ENCODE data around the gene HTT.

The HTT gene

DNA sequence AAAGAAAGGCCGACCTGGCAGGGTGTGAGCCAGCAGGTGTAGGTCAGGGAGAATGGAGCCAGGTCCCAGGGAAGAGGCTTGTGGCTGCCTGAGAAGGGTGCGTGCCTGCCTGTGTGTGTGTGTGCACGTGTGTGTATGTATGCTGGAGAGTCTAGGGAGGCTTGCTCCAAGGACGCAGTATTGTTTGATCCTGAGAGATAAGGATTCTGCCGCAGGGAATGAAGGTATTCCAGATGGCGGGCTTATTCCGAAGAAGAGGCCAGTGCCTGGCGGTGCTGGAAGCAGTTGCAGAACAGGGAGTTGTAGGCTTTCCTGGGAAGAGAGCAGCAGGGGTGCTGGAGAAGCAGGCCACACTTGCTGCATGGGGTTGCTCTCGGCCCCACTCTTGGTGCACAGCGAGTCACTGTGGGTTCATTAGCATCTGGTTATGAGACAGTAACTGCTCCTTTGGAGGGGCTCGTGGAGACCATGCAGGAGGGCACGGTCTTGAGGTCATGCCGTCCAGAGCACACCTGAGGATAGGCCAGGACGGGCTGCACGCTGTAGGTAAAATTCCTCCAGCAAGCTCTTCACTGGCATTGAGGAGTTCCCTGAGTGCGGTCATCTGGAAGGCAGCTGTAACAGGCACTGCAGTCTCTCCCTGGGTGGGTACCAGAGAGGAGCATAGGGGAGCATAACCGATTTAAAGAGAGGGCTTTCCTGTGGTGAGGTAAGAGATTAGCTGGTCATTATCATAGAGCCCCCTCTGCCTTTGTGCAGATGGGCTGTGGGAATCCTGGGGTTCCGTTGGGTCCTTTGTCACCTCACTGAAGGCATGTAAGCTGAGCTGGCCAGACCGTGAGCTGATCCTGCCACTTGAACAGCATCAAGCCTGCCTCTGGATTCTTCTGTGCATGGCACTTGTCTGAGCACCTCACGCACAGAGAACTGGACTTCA, 144.6 kb downstream of the HTT start:
- Mint-ChIP-seq H3K9me3 (no peaks in the 10 kb centered on the region), H3K27ac (no peak overlapping the region), H3K36me3 (peaks cover 18% of the 10 kb centered on the region), H3K4me3 (no peak overlapping the region), H3K27me3 (no peaks in the 10 kb centered on the region), H3K4me1 (no peaks in the 10 kb centered on the region)

DNA sequence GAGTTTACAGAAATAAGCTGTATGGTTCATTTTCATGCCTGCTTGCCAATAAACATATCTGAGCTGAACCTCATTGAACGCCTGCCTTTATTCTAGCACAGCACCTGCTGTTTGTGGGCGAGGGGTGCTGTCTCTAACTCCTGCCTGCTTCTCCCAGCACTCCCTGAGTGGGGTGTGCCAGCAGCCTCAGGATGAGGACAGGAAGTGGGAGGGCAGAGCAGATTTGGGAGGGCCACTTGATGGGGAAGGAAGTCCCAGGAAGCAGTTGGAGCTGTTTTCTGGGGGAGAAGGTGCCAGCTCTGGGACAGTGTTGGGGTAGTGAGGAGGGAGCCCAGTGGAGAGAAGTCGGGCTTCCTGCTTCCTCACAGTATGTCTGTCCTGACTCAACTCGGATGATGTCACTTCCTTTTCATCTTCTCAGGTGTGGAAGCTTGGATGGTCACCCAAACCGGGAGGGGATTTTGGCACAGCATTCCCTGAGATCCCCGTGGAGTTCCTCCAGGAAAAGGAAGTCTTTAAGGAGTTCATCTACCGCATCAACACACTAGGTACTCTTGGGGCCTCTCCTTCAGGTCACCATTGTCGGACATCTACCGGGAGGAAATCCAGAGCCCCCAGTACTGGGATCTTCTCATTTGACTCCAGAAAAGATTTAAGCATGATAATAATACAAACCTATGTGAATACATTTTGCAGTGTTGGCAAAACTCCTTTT, 145.4 kb downstream of the HTT start:
- Mint-ChIP-seq H3K27ac (no peak overlapping the region), H3K36me3 (peaks cover 20% of the 10 kb centered on the region), H3K9me3 (no peaks in the 10 kb centered on the region), H3K4me3 (no peak overlapping the region), H3K4me1 (no peaks in the 10 kb centered on the region), H3K27me3 (no peaks in the 10 kb centered on the region)

DNA sequence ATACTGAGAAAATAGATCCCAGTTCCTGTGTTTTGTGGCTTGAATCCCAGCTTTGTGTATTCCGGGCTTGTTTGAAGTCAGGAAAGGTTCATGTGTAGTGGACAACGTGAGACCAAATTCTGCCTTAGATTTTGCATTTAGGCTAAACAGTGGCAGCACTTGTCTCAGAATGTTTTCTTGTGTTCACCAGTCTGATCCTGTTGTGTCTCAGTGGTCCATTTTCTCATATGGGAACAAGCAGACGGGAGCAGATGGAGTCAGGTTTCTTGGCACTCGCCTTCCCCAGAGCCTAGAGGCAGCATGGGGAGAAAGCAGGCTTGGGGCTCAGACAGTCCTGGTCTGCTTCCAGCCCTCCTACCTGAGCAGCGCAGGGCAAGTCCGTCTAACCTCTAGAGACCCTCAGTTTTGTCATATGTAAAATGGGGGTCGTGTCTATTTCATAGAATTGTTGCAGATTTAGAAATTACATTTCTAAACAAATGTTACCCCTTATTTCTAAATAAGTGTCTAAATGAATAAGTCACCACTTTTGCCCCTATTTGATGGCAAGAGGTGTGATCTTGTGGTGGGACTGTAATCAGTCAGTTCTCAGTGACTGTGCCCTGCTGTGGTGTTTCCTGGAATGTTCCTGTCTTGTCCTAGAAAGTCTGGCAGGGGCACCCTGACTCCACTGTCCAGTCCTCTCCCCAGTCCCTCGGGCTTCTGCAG, 146.1 kb downstream of the HTT start:
- Mint-ChIP-seq H3K36me3 (peaks cover 20% of the 10 kb centered on the region), H3K27ac (no peak overlapping the region), H3K9me3 (no peaks in the 10 kb centered on the region), H3K4me1 (no peaks in the 10 kb centered on the region), H3K4me3 (no peak overlapping the region), H3K27me3 (no peaks in the 10 kb centered on the region)

DNA sequence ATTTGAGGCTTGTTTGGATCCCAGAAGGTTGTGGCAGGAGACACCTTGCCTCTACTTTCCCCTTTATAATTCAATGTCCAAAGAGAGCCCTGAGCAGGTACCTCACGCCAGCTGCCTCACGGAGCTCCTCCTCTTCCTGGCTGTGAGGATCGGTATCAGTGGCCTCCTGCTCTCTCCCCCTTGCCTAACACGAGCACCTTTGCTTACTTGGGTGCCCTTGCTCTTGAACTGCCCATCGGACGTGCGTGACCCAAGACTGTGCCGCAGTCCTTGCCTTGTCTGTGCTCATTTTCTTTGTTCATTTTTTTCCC, 146.7 kb downstream of the HTT start:
- Mint-ChIP-seq H3K27ac (no peak overlapping the region), H3K4me1 (no peaks in the 10 kb centered on the region), H3K4me3 (no peak overlapping the region), H3K9me3 (no peaks in the 10 kb centered on the region), H3K36me3 (peaks cover 21% of the 10 kb centered on the region), H3K27me3 (no peaks in the 10 kb centered on the region)

DNA sequence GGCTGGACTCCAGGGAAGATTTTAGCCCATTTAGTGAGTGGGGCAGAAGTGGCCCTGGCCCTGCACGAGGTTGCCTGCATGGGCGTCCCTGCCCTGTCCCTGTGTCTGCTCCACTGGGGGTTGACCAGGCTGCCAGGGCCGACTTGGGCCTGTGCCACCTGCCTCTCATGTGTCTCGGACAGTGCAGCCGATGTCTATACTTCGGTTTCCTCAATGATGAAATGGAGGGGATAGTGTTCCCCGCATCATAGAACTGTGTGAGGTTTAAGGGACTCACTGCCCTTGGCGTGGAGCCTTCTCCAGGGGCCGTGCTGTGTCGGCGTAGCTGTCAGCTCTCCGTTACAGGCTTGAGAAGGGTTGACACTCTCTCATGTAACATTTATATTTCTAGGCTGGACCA, 147.5 kb downstream of the HTT start:
- no peaks in the 10 kb centered on the region for H3K9me3 Mint-ChIP-seq
- no peaks in the 10 kb centered on the region for H3K4me1 Mint-ChIP-seq
- no peak overlapping the region for H3K4me3 Mint-ChIP-seq
- H3K36me3 Mint-ChIP-seq, result peaks cover 21% of the 10 kb centered on the region
- H3K27me3 Mint-ChIP-seq, result no peaks in the 10 kb centered on the region
- no peak overlapping the region for H3K27ac Mint-ChIP-seq

DNA sequence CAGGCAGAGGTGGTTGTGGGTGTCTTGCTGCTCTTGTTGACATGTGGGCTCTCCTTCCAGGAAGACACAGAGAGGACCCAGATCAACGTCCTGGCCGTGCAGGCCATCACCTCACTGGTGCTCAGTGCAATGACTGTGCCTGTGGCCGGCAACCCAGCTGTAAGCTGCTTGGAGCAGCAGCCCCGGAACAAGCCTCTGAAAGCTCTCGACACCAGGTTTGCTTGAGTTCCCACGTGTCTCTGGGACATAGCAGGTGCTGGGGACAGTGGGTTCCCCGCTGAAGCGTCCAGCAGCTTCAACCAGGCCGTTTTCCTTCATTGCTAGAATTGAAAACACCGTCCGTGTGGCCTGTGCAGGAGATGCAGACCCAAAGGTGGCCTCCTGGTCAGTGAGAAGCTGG, 148.9 kb downstream of the HTT start:
- H3K36me3 Mint-ChIP-seq, result peaks cover 21% of the 10 kb centered on the region
- H3K4me3 Mint-ChIP-seq, result no peak overlapping the region
- H3K27ac Mint-ChIP-seq, result no peak overlapping the region
- no peaks in the 10 kb centered on the region for H3K4me1 Mint-ChIP-seq
- H3K9me3 Mint-ChIP-seq, result no peaks in the 10 kb centered on the region
- no peaks in the 10 kb centered on the region for H3K27me3 Mint-ChIP-seq

DNA sequence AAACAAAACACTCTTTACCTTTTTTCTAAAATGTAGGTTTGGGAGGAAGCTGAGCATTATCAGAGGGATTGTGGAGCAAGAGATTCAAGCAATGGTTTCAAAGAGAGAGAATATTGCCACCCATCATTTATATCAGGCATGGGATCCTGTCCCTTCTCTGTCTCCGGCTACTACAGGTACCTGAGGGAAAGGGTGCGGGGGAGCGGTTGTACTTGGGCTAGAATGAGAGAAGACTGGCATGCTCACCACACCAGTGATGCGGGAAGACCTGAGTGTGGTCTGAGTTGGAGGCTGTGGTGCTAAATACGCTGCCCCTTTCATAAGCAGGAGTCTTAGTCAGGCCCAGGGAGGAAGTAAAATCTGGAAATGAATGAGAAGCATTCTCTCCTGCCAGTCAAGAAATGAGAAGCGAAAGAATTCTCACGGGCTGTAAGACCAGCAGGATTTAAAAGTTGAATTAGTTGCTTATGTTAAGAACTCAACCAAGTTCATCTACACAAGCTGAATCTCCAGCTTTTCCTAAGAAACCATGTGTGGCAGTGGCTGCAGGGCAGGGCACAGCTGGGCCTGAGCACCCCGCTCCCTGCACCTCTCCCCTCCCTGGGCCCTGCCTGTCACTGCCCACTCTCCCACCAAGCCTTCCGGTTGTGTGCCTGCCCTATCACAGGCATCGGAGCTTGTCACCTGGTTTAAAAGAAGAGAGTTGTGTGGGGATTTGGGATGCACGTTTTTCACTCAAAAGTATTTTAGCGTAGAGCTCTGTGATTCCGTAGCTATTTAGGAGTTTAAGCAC, 149.7 kb downstream of the HTT start:
- H3K4me1 Mint-ChIP-seq, result no peaks in the 10 kb centered on the region
- H3K27me3 Mint-ChIP-seq, result no peaks in the 10 kb centered on the region
- H3K4me3 Mint-ChIP-seq, result no peak overlapping the region
- no peak overlapping the region for H3K27ac Mint-ChIP-seq
- H3K9me3 Mint-ChIP-seq, result no peaks in the 10 kb centered on the region
- H3K36me3 Mint-ChIP-seq, result peaks cover 19% of the 10 kb centered on the region

DNA sequence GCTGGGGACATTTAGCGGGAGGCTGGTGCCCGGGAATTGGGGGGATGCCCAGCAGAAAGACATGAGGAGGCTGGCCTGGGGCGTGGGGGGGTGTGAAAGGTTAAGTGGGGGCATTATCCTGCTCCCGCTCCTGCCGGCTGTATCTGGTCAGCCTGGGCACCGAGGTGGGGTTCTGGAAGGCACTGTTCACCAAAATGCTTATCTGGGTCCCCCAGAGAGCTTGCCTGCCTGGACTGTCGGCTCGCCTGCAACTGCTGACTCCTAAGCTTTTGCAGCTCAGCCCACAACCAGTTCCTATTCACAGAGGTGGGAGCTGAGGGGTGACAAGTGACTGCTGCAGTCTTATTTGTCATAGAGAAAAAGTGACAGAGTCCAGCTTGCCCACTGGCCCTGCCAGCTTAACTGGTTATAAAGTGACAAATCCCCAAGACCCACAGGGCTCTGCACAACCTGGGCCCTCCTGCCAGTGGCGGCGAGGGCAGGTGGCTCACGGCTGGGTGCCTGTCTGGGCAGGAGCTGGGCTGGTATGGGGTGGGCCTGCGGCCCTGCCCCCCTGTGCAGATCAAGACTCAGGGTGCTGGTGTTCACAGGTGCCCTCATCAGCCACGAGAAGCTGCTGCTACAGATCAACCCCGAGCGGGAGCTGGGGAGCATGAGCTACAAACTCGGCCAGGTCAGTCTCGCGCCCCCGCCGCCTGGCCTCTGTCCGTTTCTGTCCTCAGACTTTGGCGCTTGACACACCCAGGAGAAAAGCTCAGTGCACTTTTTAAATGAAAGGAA, 150.8 kb downstream of the HTT start:
- peaks cover 22% of the 10 kb centered on the region for H3K36me3 Mint-ChIP-seq
- H3K9me3 Mint-ChIP-seq, result no peaks in the 10 kb centered on the region
- H3K27ac Mint-ChIP-seq, result no peak overlapping the region

DNA sequence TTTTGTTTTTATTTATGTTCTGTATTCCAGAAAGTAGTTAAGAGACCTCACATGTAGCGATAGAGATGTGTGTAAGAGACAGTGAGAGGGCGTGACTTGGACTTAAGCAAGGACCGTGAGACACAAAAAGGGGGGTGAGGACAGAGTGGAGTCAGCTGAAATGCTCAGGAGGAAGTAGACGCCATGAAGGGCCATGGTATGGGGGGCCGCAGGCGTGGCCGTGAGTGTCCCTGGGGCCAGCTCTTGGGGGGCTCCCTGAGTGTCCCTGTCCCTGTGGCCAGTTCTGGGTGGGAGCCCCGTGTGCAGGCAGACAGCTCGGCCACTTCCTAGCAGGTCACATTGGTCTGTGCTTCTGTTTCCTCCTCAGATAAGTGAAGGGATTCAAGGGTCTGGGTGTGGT, 151.5 kb downstream of the HTT start:
- Mint-ChIP-seq H3K27me3 (no peaks in the 10 kb centered on the region), H3K4me3 (no peak overlapping the region), H3K4me1 (no peaks in the 10 kb centered on the region), H3K9me3 (no peaks in the 10 kb centered on the region), H3K36me3 (peaks cover 24% of the 10 kb centered on the region), H3K27ac (no peak overlapping the region)

More for the DNA sequence above, 150.8 kb downstream of the HTT start:
- no peaks in the 10 kb centered on the region for H3K4me1 Mint-ChIP-seq
- no peaks in the 10 kb centered on the region for H3K27me3 Mint-ChIP-seq
- H3K4me3 Mint-ChIP-seq, result no peak overlapping the region

DNA sequence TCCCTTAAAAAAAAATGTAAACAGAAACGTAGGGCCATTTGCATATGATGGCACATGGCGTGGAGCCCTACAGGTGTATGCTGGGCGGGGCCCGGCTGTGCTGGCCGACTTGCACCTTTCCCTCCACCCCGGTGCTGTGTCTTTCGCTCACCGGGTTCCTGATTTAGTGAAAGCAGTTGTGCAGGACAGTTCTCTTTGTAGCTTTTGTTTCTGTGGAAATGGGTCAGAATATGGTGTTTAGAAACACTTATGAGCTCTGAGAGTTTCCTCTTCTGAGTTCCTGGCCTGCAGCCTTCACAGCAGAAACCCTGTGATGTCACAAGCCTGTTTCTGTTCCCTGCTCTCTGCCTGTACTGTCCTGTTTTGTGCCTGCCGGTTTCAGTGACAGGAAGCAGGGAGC, 152.0 kb downstream of the HTT start:
- Mint-ChIP-seq H3K9me3 (no peaks in the 10 kb centered on the region), H3K27ac (no peak overlapping the region), H3K4me1 (no peaks in the 10 kb centered on the region), H3K4me3 (no peak overlapping the region), H3K27me3 (no peaks in the 10 kb centered on the region), H3K36me3 (peaks cover 21% of the 10 kb centered on the region)

DNA sequence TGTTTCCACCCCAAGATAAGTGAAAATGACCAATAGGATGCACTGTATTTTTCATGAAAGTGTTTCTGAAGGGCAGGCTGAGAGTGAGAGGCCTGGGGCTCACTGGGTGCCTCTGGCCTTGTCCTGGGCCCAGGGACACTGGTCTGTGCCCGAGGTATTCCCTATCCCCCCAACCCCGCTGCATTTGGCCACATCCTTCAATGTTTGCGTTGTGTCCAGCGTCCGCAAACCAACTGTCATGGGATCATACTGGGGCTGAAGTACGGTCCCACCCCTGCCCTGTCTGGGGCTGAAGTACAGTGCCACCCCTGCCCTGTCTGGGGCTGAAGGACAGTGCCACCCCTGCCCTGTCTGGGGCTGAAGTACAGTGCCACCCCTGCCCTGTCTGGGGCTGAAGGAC, 152.5 kb downstream of the HTT start:
- Mint-ChIP-seq H3K36me3 (peaks cover 25% of the 10 kb centered on the region), H3K9me3 (no peaks in the 10 kb centered on the region), H3K27me3 (no peaks in the 10 kb centered on the region), H3K27ac (no peak overlapping the region), H3K4me1 (no peaks in the 10 kb centered on the region), H3K4me3 (no peak overlapping the region)

DNA sequence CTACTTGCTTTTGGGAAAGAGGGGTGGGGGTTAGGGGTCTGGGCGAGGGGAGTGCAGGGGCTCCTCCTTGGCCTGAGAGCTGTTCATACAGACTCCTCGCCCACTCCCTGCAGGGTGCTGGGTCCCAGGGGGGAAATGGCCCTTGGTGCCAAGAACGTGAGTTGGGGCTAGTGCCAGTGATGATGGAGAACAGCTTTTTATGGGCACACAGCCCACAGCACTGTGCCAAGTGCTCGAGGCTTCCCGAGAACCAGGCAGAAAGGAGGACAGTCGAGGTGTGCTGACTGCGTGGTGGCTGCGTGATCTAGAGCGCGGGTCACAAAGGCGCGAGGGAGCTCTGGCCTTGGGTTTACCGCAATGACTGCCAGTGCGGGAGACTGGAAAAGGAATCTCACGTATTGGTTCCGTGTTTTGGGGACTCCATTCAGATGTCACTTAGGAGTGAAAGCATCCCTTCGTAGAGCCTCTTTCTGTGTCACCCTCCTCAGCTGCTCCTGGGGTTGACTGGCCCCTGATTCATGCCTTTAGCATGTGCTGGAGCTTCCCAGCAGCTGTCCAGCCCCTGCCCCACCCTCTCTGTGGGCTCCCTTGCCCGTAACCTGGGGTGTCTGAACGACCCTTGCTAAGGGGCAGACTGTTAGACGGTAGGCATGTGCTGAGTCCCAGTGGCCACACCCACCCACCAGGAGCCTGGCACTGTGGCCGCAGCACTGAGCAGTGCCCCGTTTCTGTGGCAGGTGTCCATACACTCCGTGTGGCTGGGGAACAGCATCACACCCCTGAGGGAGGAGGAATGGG, 153.6 kb downstream of the HTT start:
- H3K27me3 Mint-ChIP-seq, result no peaks in the 10 kb centered on the region
- H3K4me1 Mint-ChIP-seq, result no peaks in the 10 kb centered on the region
- no peak overlapping the region for H3K27ac Mint-ChIP-seq
- H3K4me3 Mint-ChIP-seq, result no peak overlapping the region
- H3K36me3 Mint-ChIP-seq, result peaks cover 24% of the 10 kb centered on the region
- no peaks in the 10 kb centered on the region for H3K9me3 Mint-ChIP-seq

DNA sequence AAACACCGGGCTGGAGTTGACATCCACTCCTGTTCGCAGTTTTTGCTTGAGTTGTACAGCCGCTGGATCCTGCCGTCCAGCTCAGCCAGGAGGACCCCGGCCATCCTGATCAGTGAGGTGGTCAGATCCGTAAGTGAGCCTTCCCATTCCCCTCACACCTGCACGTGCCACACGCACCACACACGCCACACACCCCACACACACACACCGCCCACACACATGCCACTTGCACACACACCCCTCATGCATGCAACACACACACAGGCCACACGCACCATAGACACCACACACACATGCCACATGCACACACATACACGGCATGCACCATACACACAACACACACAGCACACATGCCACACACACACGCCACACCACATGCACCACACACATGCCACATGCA, 154.4 kb downstream of the HTT start:
- no peak overlapping the region for H3K27ac Mint-ChIP-seq
- H3K4me1 Mint-ChIP-seq, result no peaks in the 10 kb centered on the region
- H3K27me3 Mint-ChIP-seq, result no peaks in the 10 kb centered on the region
- no peaks in the 10 kb centered on the region for H3K9me3 Mint-ChIP-seq
- H3K4me3 Mint-ChIP-seq, result no peak overlapping the region
- peaks cover 20% of the 10 kb centered on the region for H3K36me3 Mint-ChIP-seq

DNA sequence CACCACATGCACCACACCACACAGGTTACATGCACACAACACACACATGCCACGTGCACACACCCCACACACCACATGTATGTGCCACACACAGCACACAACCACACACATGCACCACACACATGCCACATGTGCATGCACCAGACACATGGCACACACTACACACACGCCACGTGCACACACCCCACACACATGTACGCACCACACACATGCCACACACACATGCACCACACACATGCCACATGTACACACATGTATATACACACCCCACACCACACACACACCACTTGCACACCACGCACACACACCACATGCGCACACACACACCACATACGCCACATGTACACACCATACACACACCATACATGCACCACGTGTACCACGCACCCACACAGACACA, 154.8 kb downstream of the HTT start:
- H3K9me3 Mint-ChIP-seq, result no peaks in the 10 kb centered on the region
- no peaks in the 10 kb centered on the region for H3K27me3 Mint-ChIP-seq
- no peaks in the 10 kb centered on the region for H3K4me1 Mint-ChIP-seq
- H3K36me3 Mint-ChIP-seq, result peaks cover 17% of the 10 kb centered on the region
- no peak overlapping the region for H3K4me3 Mint-ChIP-seq
- no peak overlapping the region for H3K27ac Mint-ChIP-seq
